Measurements from ENCODE around the gene MYEF2.

- no peak for TF ChIP-seq REST (IDR thresholded peaks at IDR 0.05; ENCODE audit: insufficient read depth in 1 of 2, low read depth in 2 of 2, low read length in 2 of 2)
- TF ChIP-seq POLR2AphosphoS5 (IDR thresholded peaks at IDR 0.05; ENCODE audit: low read depth, low read length) = no peak
- TF ChIP-seq TAF1 (IDR thresholded peaks at IDR 0.05; ENCODE audit: borderline replicate concordance, insufficient read depth, low read length) = no peak
- TF ChIP-seq SIN3A (IDR thresholded peaks at IDR 0.05; ENCODE audit: borderline replicate concordance, insufficient read depth, low read length) = no peak
Observed at GRCh38 chr15:48084759-48085590, 93.1 kb downstream of the MYEF2 start.

Data from PFSK-1 (cell line).